ENCODE measurements around the gene ZBTB7C. TPM values are rescaled to one million over a fixed set of nuclear protein-coding genes. Genes with fewer than 3 reads are reported as not detected.

Gene ZBTB7C
- total RNA-seq, 1 donor from 2014 or later, result 1.2 TPM

- ATAC-seq (no peak), DNase-seq (ENCODE audit: low spot score) (peak; percentile 12)
Observed at GRCh38 chr18:48018851-48019250, 390.3 kb downstream of the ZBTB7C start.

GRCh38 chr18:48017635-48018034 lies 391.5 kb downstream of the ZBTB7C start:
- DNase-seq (ENCODE audit: low spot score) (no peak), ATAC-seq (peak; percentile 80)

GRCh38 chr18:48013162-48013561 lies 396.0 kb downstream of the ZBTB7C start:
- no peak for ATAC-seq
- DNase-seq (ENCODE audit: low spot score), result no peak

- DNase-seq (ENCODE audit: low spot score) (no peak), ATAC-seq (no peak)
Observed at GRCh38 chr18:48011926-48012465, 397.2 kb downstream of the ZBTB7C start.

- ATAC-seq (no peak), DNase-seq (ENCODE audit: low spot score) (no peak)
Observed at GRCh38 chr18:48010264-48010663, 398.9 kb downstream of the ZBTB7C start.

- DNase-seq (ENCODE audit: low spot score) (no peak), ATAC-seq (no peak)
Observed at GRCh38 chr18:48009116-48009745, 400.0 kb downstream of the ZBTB7C start.

GRCh38 chr18:48007955-48008701 lies 401.1 kb downstream of the ZBTB7C start:
- DNase-seq (ENCODE audit: low spot score), result peak; percentile 60

GRCh38 chr18:48007381-48007780 lies 401.8 kb downstream of the ZBTB7C start:
- no peak for DNase-seq (ENCODE audit: low spot score)
- no peak for ATAC-seq

More at GRCh38 chr18:48007955-48008701, 401.1 kb downstream of the ZBTB7C start:
- ATAC-seq, result peak; percentile 91

- ATAC-seq (no peak), DNase-seq (ENCODE audit: low spot score) (no peak)
Observed at GRCh38 chr18:48006415-48007175, 402.6 kb downstream of the ZBTB7C start.

- DNase-seq (ENCODE audit: low spot score) (no peak), ATAC-seq (no peak)
Observed at GRCh38 chr18:48004577-48004976, 404.6 kb downstream of the ZBTB7C start.

GRCh38 chr18:48003426-48004349 lies 405.5 kb downstream of the ZBTB7C start:
- ATAC-seq, result no peak
- DNase-seq (ENCODE audit: low spot score), result no peak

GRCh38 chr18:48002933-48003365 lies 406.2 kb downstream of the ZBTB7C start:
- ATAC-seq (peak; percentile 68), DNase-seq (ENCODE audit: low spot score) (peak; percentile 54)

GRCh38 chr18:48000701-48001100 lies 408.5 kb downstream of the ZBTB7C start:
- ATAC-seq (no peak), DNase-seq (ENCODE audit: low spot score) (no peak)

GRCh38 chr18:47999801-48000248 lies 409.4 kb downstream of the ZBTB7C start:
- no peak for DNase-seq (ENCODE audit: low spot score)
- peak; percentile 22 for ATAC-seq

- DNase-seq (ENCODE audit: low spot score) (no peak), ATAC-seq (no peak)
Observed at GRCh38 chr18:47997338-47997780, 411.8 kb downstream of the ZBTB7C start.

GRCh38 chr18:47996091-47996541 lies 413.1 kb downstream of the ZBTB7C start:
- ATAC-seq (no peak), DNase-seq (ENCODE audit: low spot score) (no peak)

- DNase-seq (ENCODE audit: low spot score), result no peak
- no peak for ATAC-seq
Observed at GRCh38 chr18:47995654-47996053, 413.5 kb downstream of the ZBTB7C start.

- ATAC-seq (no peak), DNase-seq (ENCODE audit: low spot score) (no peak)
Observed at GRCh38 chr18:47993409-47993808, 415.8 kb downstream of the ZBTB7C start.

GRCh38 chr18:47992976-47993375 lies 416.2 kb downstream of the ZBTB7C start:
- no peak for DNase-seq (ENCODE audit: low spot score)
- no peak for ATAC-seq

- DNase-seq (ENCODE audit: low spot score), result no peak
- ATAC-seq, result no peak
Observed at GRCh38 chr18:47992266-47992665, 416.9 kb downstream of the ZBTB7C start.
